Endothelial cell (in vitro differentiated cells): ENCODE results near the gene CIP2A. TPM values are rescaled to one million over a fixed set of nuclear protein-coding genes. Genes with fewer than 3 reads are reported as not detected.

Experiments used
- DNase-seq: peaks from one replicate; pipeline ENCODE4 v3.0.0; 2021; ENCODE audit warnings: low spot score
- H3K27ac Mint-ChIP-seq: one replicate; pipeline ENCODE4 v1.8.0; 2021; ENCODE audit warnings: mixed read lengths, inconsistent platforms; ENCODE audit not compliant: unreplicated experiment
- H3K27me3 Mint-ChIP-seq: one replicate; pipeline ENCODE4 v1.8.0; 2021; ENCODE audit warnings: mild to moderate bottlenecking, moderate library complexity, mixed read lengths, inconsistent platforms; ENCODE audit not compliant: unreplicated experiment
- H3K36me3 Mint-ChIP-seq: one replicate; pipeline ENCODE4 v1.8.0; 2021; ENCODE audit warnings: mild to moderate bottlenecking, low read depth, mixed read lengths, inconsistent platforms; ENCODE audit not compliant: unreplicated experiment
- H3K4me1 Mint-ChIP-seq: one replicate; pipeline ENCODE4 v1.8.0; 2021; ENCODE audit warnings: mild to moderate bottlenecking, mixed read lengths, inconsistent platforms; ENCODE audit not compliant: unreplicated experiment
- H3K4me3 Mint-ChIP-seq: one replicate; pipeline ENCODE4 v1.8.0; 2021; ENCODE audit warnings: mild to moderate bottlenecking, mixed read lengths, inconsistent platforms; ENCODE audit not compliant: unreplicated experiment
- H3K9me3 Mint-ChIP-seq: one replicate; pipeline ENCODE4 v1.8.0; 2021; ENCODE audit warnings: mixed read lengths, inconsistent platforms; ENCODE audit not compliant: unreplicated experiment
- total RNA-seq: library from RNA; stranded (reverse); fragmentation: NEBNext Ultra II Directional; extraction: Animal tissue kit (Norgen Biotek cat#: 25700); gene quantifications from one replicate; pipeline ENCODE4 v1.2.1, GENCODE V29; 2021; ENCODE audit not compliant: unreplicated experiment
- TF ChIP-seq, protein P1 (sequence below): fragments of 200-600 bp; sonication (generic); IDR thresholded peaks from one replicate; pipeline ENCODE4 v1.5.0; 2021; ENCODE audit warnings: antibody characterized with exemption; ENCODE audit not compliant: unreplicated experiment

Gene CIP2A
- total RNA-seq, 1 donor from 2014 or later: 13.3 TPM

DNA sequence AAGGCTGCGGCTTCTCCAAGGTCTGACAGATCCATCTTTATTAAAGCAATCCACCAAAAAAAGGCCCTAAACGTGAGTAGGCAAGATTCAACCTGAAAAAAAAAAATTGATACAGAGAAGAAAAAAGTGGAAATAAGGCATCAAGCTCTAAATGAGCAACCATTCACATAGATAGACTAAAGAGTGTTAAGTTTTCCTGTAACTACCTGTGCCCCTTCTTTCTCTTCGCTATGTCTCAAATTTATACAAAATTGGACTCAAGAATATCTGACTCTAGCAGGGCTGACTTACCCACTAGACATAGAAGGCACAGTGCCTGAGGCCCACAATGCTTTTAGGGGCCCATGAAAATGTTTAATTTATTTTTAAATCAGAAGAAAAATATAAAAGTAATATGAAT lies 78.7 kb downstream of the CIP2A start, which contains the start of gene MYH15:
TSS of gene MYH15 (minus strand) at position 101 of the 400 bp plus-strand sequence. CDS start at position 35, 66 bp downstream.
- no peak within 1 kb of the TSS for H3K27ac Mint-ChIP-seq
- TF ChIP-seq, protein P1, sequence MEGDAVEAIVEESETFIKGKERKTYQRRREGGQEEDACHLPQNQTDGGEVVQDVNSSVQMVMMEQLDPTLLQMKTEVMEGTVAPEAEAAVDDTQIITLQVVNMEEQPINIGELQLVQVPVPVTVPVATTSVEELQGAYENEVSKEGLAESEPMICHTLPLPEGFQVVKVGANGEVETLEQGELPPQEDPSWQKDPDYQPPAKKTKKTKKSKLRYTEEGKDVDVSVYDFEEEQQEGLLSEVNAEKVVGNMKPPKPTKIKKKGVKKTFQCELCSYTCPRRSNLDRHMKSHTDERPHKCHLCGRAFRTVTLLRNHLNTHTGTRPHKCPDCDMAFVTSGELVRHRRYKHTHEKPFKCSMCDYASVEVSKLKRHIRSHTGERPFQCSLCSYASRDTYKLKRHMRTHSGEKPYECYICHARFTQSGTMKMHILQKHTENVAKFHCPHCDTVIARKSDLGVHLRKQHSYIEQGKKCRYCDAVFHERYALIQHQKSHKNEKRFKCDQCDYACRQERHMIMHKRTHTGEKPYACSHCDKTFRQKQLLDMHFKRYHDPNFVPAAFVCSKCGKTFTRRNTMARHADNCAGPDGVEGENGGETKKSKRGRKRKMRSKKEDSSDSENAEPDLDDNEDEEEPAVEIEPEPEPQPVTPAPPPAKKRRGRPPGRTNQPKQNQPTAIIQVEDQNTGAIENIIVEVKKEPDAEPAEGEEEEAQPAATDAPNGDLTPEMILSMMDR: no peak

DNA sequence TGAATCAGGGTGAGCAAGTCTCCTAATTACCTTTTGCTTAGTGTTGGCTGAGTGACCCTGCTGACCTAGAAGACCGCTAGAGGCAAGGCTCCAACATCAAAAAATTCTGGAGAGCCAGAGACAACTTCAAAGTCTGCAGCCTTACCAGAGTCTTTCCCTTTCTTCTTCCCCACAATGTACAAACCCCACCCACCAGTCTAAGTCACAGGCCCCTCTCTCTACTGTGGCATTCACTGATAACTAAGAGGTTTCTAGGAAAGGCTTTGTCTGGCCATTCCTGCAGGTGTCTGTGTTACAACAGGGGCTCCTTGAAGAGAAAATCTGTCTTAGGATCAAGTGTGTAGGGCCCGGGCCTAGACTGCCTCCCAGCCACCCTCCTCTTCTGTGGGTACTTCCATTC lies 79.4 kb downstream of the CIP2A start:
- DNase-seq: no peak
- Mint-ChIP-seq H3K27ac (no peak overlapping the region), H3K4me3 (no peak overlapping the region), H3K36me3 (peaks cover 4% of the 10 kb centered on the region), H3K9me3 (no peaks in the 10 kb centered on the region), H3K4me1 (no peaks in the 10 kb centered on the region), H3K27me3 (peaks cover 1% of the 10 kb centered on the region)
- TF ChIP-seq, protein P1: no peak

More for the DNA sequence above, 78.7 kb downstream of the CIP2A start, which contains the start of gene MYH15:
- Mint-ChIP-seq H3K27me3 (peaks cover 1% of the 10 kb centered on the region), H3K36me3 (peaks cover 4% of the 10 kb centered on the region), H3K4me3 (no peak within 1 kb of the TSS), H3K4me1 (no peaks in the 10 kb centered on the region), H3K9me3 (no peaks in the 10 kb centered on the region)
- DNase-seq: no peak

- H3K27ac Mint-ChIP-seq: no peak overlapping the region
- H3K4me1 Mint-ChIP-seq: no peaks in the 10 kb centered on the region
- H3K9me3 Mint-ChIP-seq: no peaks in the 10 kb centered on the region
- H3K27me3 Mint-ChIP-seq: peaks cover 1% of the 10 kb centered on the region
- TF ChIP-seq, protein P1: no peak
- H3K4me3 Mint-ChIP-seq: no peak overlapping the region
- peaks cover 4% of the 10 kb centered on the region for H3K36me3 Mint-ChIP-seq
- no peak for DNase-seq
These were observed 80.0 kb downstream of the CIP2A start for GRCh38 chr3:108509263-108509662.

DNA sequence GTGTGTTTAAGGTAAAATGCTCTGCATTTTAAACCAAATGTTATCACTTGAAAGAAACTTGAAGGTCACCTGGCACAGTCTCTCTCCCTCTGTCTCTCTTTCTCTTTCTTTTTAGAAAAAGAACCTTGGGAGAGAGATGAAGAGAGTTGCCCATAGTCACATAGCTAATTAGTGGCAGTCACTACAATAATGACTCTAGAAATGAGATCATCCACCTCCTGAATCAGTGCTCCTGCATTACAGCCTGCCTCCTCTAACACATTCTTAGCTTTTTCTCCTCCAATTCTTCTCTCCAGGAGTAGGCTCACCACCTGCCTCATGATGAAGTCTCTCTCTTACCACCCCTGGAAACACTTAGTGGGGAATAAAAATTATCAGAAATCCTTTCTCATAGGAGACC lies 81.3 kb downstream of the CIP2A start:
- peaks cover under 1% of the 10 kb centered on the region for H3K27me3 Mint-ChIP-seq
- no peaks in the 10 kb centered on the region for H3K9me3 Mint-ChIP-seq
- H3K36me3 Mint-ChIP-seq: peaks cover under 1% of the 10 kb centered on the region
- no peak for DNase-seq
- no peaks in the 10 kb centered on the region for H3K4me1 Mint-ChIP-seq
- H3K27ac Mint-ChIP-seq: no peak overlapping the region
- no peak overlapping the region for H3K4me3 Mint-ChIP-seq
- TF ChIP-seq, protein P1: no peak

DNA sequence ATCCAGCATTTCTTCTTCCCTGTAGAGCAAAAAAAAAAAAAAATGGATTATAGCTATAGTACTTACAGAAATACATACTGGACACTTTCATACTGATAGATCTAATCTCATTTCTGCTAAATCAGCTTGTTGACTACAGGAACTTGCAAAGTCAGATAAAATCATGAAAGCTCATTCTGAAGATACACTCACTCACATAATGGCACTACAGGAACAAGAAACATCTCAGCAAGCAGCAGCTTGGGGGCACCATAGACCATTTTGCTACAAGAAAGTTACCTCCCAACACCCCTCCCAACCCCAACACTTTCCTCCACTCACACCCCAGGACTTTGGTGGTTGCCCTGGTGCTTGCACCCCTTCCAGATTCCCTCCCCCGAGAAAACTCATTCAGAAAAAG lies 83.4 kb downstream of the CIP2A start:
- H3K27me3 Mint-ChIP-seq: no peaks in the 10 kb centered on the region
- no peak overlapping the region for H3K4me3 Mint-ChIP-seq
- no peak for DNase-seq
- no peaks in the 10 kb centered on the region for H3K36me3 Mint-ChIP-seq
- TF ChIP-seq, protein P1: no peak
- no peak overlapping the region for H3K27ac Mint-ChIP-seq
- H3K9me3 Mint-ChIP-seq: no peaks in the 10 kb centered on the region
- H3K4me1 Mint-ChIP-seq: no peaks in the 10 kb centered on the region
